ENCODE results near the gene ASIP. TPM values are rescaled to one million over a fixed set of nuclear protein-coding genes. Genes with fewer than 3 reads are reported as not detected.

The ASIP gene
- total and polyA plus RNA-seq, 2 of the 13 experiments (the other 11 are each of a cell fraction or from before 2014, with no cell fraction given): not detected

- TF ChIP-seq CEBPZ (IDR thresholded peaks at IDR 0.05; ENCODE audit: low read length): no peak
- 0 out of 2 replicates have a peak, but pooled peaks have one; percentile 14 for TF ChIP-seq HDAC1 (CRISPR knock-in tag; IDR thresholded peaks at IDR 0.05)
- no peak for TF ChIP-seq SP1 (IDR thresholded peaks at IDR 0.05)
- no peak for TF ChIP-seq SP1 (CRISPR knock-in tag; IDR thresholded peaks at IDR 0.05)
- no peak for TF ChIP-seq MATR3 (CRISPR knock-in tag; IDR thresholded peaks at IDR 0.05)
- no peak for TF ChIP-seq TFDP1 (CRISPR knock-in tag; IDR thresholded peaks at IDR 0.05; ENCODE audit: borderline replicate concordance)
- TF ChIP-seq GPN1 (CRISPR knock-in tag; IDR thresholded peaks at IDR 0.05; ENCODE audit: borderline replicate concordance): no peak
- TF ChIP-seq HNF4A (CRISPR knock-in tag; IDR thresholded peaks at IDR 0.05): peak; percentile 95
- no peak for TF ChIP-seq ZIK1 (CRISPR knock-in tag; IDR thresholded peaks at IDR 0.05; ENCODE audit: borderline replicate concordance, low read depth)
- TF ChIP-seq PREB (CRISPR knock-in tag; IDR thresholded peaks at IDR 0.05): no peak
- TF ChIP-seq ZNF790 (CRISPR knock-in tag; IDR thresholded peaks at IDR 0.05; ENCODE audit: borderline replicate concordance): no peak
- TF ChIP-seq ZNF124 (CRISPR knock-in tag; IDR thresholded peaks at IDR 0.05): no peak
- TF ChIP-seq ZNF230 (CRISPR knock-in tag; IDR thresholded peaks at IDR 0.05): no peak; the same call in 1 of the 2 replicates
- no peak for TF ChIP-seq ZNF431 (CRISPR knock-in tag; IDR thresholded peaks at IDR 0.05; ENCODE audit: borderline replicate concordance, low read depth)
- no peak for TF ChIP-seq ZFAT (CRISPR knock-in tag; conservative IDR thresholded peaks at IDR 0.05)
- no peak for TF ChIP-seq ZBTB25 (CRISPR knock-in tag; IDR thresholded peaks at IDR 0.05)
- TF ChIP-seq MZF1 (CRISPR knock-in tag; IDR thresholded peaks at IDR 0.05; ENCODE audit: borderline replicate concordance): no peak
- no peak for TF ChIP-seq HOXD1 (CRISPR knock-in tag; IDR thresholded peaks at IDR 0.05)
- TF ChIP-seq AHDC1 (CRISPR knock-in tag; IDR thresholded peaks at IDR 0.05; ENCODE audit: borderline replicate concordance): peak; percentile 61; the same call in 1 of the 2 replicates
These were observed 13.8 kb downstream of the ASIP start (continued) for GRCh38 chr20:34254979-34255378.

Data from HepG2 (cell line).